SU-DHL-6 (cell line): ENCODE results near the gene ITPR1.

Experiments
- H2AFZ ChIP-seq: fragments of 200-600 bp; sonication (generic); 2 replicates; pipeline ENCODE4 v1.6.1; 2014; ENCODE audit warnings: low read depth, mild to moderate bottlenecking, moderate library complexity, mixed read lengths, antibody characterized with exemption, low read length; ENCODE audit not compliant: severe bottlenecking
- H3F3A ChIP-seq: fragments of 200-600 bp; shearing (Covaris generic); 2 replicates; pipeline ENCODE4 v1.6.0; 2016; ENCODE audit warnings: antibody characterized with exemption, mild to moderate bottlenecking; ENCODE audit not compliant: insufficient read depth
- H3K27ac ChIP-seq: fragments of 200-600 bp; sonication (generic); 2 replicates; pipeline ENCODE4 v1.5.1; 2016; ENCODE audit warnings: low read depth, mild to moderate bottlenecking, low read length, moderate library complexity, mixed read lengths
- H3K27me3 ChIP-seq: fragments of 200-600 bp; sonication (generic), shearing (Covaris generic); 2 replicates; pipeline ENCODE4 v1.6.0; 2014; ENCODE audit warnings: mild to moderate bottlenecking, low read length
- H3K36me3 ChIP-seq: fragments of 200-600 bp; sonication (generic); 2 replicates; pipeline ENCODE4 v1.6.1; 2014; ENCODE audit warnings: mild to moderate bottlenecking, low read length, mixed read lengths
- H3K4me2 ChIP-seq: fragments of 300-600, 200-600 bp; shearing (Covaris generic), sonication (generic); 2 replicates; pipeline ENCODE4 v1.6.0; 2014; ENCODE audit warnings: low read length, low read depth, mild to moderate bottlenecking; ENCODE audit not compliant: poor library complexity, severe bottlenecking
- H3K4me3 ChIP-seq: fragments of 200-600 bp; sonication (generic); 2 replicates; pipeline ENCODE4 v1.5.1; 2014; ENCODE audit warnings: antibody characterized with exemption, low read length, mild to moderate bottlenecking, mixed read lengths; ENCODE audit not compliant: insufficient read depth, poor library complexity, severe bottlenecking
- H3K79me2 ChIP-seq: fragments of 200-600 bp; sonication (generic); 2 replicates; pipeline ENCODE4 v1.6.1; 2014; ENCODE audit warnings: mild to moderate bottlenecking, low read length, moderate library complexity; ENCODE audit not compliant: insufficient read depth
- H3K9ac ChIP-seq: fragments of 200-600 bp; sonication (generic); 2 replicates; pipeline ENCODE4 v1.7.0; 2014; ENCODE audit warnings: mild to moderate bottlenecking, low read length
- H3K9me2 ChIP-seq: fragments of 200-600 bp; sonication (generic); replicated peaks from 2 replicates; pipeline ENCODE4 v1.6.1; 2014; ENCODE audit warnings: low read length; ENCODE audit not compliant: insufficient read depth
- H3K9me3 ChIP-seq: fragments of 200-600 bp; sonication (generic); 2 replicates; pipeline ENCODE4 v1.6.1; 2014; ENCODE audit warnings: low read length, mixed read lengths; ENCODE audit not compliant: insufficient read depth
- H4K20me1 ChIP-seq: fragments of 200-600 bp; sonication (generic); 2 replicates; pipeline ENCODE4 v1.6.1; 2014; ENCODE audit warnings: low read depth, mild to moderate bottlenecking, antibody characterized with exemption, low read length, moderate library complexity, mixed read lengths
- CTCF ChIP-seq: fragments of 200-600 bp; sonication (generic); IDR thresholded peaks from one replicate; pipeline ENCODE4 v1.5.1; 2017; ENCODE audit warnings: antibody characterized with exemption, mild to moderate bottlenecking, low read length, moderate library complexity; ENCODE audit not compliant: insufficient read depth, poor library complexity, severe bottlenecking
- EZH2phosphoT487 ChIP-seq: fragments of 200-600 bp; sonication (generic), shearing (Covaris generic); conservative IDR thresholded peaks from 2 replicates; pipeline ENCODE4 v1.6.1; 2018; ENCODE audit warnings: mild to moderate bottlenecking, antibody characterized with exemption, low read length, moderate library complexity, mixed read lengths

The ITPR1 gene

DNA sequence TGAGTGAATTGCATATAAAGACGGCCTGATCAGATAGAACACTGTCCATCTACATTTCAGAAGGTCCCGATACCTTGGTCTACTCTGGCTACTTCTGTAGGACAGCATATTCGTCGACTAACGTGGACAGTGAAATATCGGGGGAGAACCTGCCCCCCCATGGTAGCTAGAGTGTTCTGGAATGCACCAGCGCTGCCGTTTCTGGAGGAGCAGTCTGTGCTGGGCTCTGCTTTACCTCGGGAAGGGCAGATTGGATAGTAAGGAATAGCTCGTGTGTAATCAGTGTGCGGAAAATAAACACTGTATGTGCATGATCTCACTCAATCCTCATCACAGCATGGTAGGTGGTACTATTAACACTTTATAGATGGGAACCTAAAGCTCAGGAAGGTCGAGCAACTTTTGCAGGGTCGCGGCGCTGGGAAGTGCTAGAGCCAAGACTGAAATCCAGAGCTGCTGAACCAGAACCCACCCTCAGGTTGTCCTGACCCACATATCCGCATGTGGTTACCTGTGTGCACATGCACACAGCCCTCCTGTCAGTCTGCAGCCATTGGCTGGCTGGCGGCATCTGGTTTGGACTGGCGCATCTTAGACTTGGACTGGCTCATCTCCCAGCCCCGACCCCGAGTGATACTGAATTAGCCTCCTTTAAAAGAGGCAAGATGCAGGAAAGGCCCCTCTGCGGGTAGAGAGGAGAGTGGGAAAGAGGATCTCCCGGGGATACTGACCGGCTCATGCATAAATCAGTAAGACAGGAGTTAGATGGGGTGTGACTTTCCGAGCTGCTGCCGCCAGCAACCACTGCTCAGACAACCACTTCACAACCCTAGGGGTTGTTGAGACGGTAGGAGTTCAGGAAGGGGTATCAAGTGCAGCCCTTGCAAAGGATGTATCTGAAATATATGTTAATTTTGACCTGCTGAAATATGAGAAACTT is 331.1 kb downstream of the ITPR1 start:
- no peak overlapping the region for H3K27ac ChIP-seq
- H3K4me2 ChIP-seq: no peak overlapping the region

DNA sequence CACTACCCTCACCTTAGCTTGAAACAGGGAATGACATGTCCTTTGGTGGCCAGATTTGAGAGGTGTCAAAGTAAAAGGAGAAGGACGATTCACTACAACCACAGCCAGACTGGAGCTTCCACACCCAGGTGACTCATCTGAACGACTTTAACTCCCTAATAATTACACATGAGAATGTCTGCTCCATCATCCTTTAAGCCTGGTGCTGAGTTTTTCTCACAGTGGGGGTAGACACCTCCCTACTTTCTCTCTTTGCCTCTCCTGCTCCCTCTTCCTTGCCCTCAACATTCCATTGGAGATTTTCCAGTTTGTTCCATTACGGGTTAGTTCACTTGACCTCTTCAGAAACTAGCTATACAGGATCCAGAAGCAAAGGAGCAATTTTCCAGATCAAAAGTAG is 331.8 kb downstream of the ITPR1 start:
- TF ChIP-seq EZH2phosphoT487 (no peak), CTCF (no peak)
- Histone ChIP-seq H3K9me2 (no peaks in the 10 kb centered on the region), H3K9ac (no peak overlapping the region), H3K79me2 (no peaks in the 10 kb centered on the region), H3K27me3 (no peaks in the 10 kb centered on the region), H3K9me3 (no peaks in the 10 kb centered on the region), H3F3A (no peaks in the 10 kb centered on the region), H2AFZ (no peak overlapping the region), H3K4me2 (no peak overlapping the region), H3K27ac (no peak overlapping the region), H3K4me3 (no peak overlapping the region), H4K20me1 (no peaks in the 10 kb centered on the region), H3K36me3 (no peaks in the 10 kb centered on the region)

More for the DNA sequence above, 331.1 kb downstream of the ITPR1 start:
- Histone ChIP-seq H3K79me2 (no peaks in the 10 kb centered on the region), H3K36me3 (no peaks in the 10 kb centered on the region), H2AFZ (no peak overlapping the region), H3F3A (no peaks in the 10 kb centered on the region), H3K9me3 (no peaks in the 10 kb centered on the region), H3K27me3 (no peaks in the 10 kb centered on the region), H3K9me2 (no peaks in the 10 kb centered on the region), H4K20me1 (no peaks in the 10 kb centered on the region), H3K9ac (no peak overlapping the region), H3K4me3 (no peak overlapping the region)
- no peak for TF ChIP-seq EZH2phosphoT487
- no peak for TF ChIP-seq CTCF

- Histone ChIP-seq H3K4me2 (no peak overlapping the region), H3K9me2 (no peaks in the 10 kb centered on the region), H4K20me1 (no peaks in the 10 kb centered on the region), H2AFZ (no peak overlapping the region), H3K9me3 (no peaks in the 10 kb centered on the region), H3K36me3 (no peaks in the 10 kb centered on the region), H3K9ac (no peak overlapping the region), H3F3A (no peaks in the 10 kb centered on the region), H3K27me3 (no peaks in the 10 kb centered on the region), H3K79me2 (no peaks in the 10 kb centered on the region), H3K4me3 (no peak overlapping the region), H3K27ac (no peak overlapping the region)
- no peak for TF ChIP-seq CTCF
- no peak for TF ChIP-seq EZH2phosphoT487
These were observed 332.5 kb downstream of the ITPR1 start for GRCh38 chr3:4825436-4826236.
